Left ventricle myocardium inferior (tissue), 1 donor: Measurements from ENCODE around the gene EI24. TPM values are rescaled to one million over a fixed set of nuclear protein-coding genes. Genes with fewer than 3 reads are reported as not detected.

ENCODE experiments used
- DNase-seq: peaks from one replicate; pipeline ENCODE4 v3.0.0-alpha.2; 2020
- H3K27ac ChIP-seq: fragments of 200-600 bp; replicated peaks from 2 replicates; pipeline ENCODE4 v1.8.0; 2021
- H3K27me3 ChIP-seq: fragments of 200-600 bp; 2 replicates; pipeline ENCODE4 v1.8.0; 2021; ENCODE audit warnings: low read depth
- H3K36me3 ChIP-seq: fragments of 200-600 bp; 2 replicates; pipeline ENCODE4 v1.8.0; 2021
- H3K4me1 ChIP-seq: fragments of 200-600 bp; 2 replicates; pipeline ENCODE4 v1.8.0; 2021
- H3K4me3 ChIP-seq: fragments of 200-600 bp; 2 replicates; pipeline ENCODE4 v1.8.0; 2021; ENCODE audit warnings: mild to moderate bottlenecking, moderate library complexity
- H3K9me3 ChIP-seq: fragments of 200-600 bp; replicated peaks from 2 replicates; pipeline ENCODE4 v1.8.0; 2021
- intact Hi-C: fragments of 100-400 bp; cut with micrococcal nuclease; formaldehyde crosslinking; loops from one replicate; pipeline ENCODE4 v1.11.0; 2022
- total RNA-seq: library from RNA; stranded (reverse); fragmentation: NEBNext Ultra II Directional; extraction: Animal tissue kit (Norgen Biotek cat#: 25700); gene quantifications from one replicate; pipeline ENCODE4 v1.2.1, GENCODE V29; 2021
- TF ChIP-seq, protein P1 (sequence below): fragments of 200-600 bp; IDR thresholded peaks from 2 replicates; pipeline ENCODE4 v1.8.0; 2021; ENCODE audit warnings: antibody characterized with exemption, mild to moderate bottlenecking, borderline replicate concordance
- donor health status: DM: no; HTN: yes; CAD: no; lungs with severe emphysema.

Gene EI24
- total RNA-seq, 1 donor from 2014 or later = 55.8 TPM

DNA sequence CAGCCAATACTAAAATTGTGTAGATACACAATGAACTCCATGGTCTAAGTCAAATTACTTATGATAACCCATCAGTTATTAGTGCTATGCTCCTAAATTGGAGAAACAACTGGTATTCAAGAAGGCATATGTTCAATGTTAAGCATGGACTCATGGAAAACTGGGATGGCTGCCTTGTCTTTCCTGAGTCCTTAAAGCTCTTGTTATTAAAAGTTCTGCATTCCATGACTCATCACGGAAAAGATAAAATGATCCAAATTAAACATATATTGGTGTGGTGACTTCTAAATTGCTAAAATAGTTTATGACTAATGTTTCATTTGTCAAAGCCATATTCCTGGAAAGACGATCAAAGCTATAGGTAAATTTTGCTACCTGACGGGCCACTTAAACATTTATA, 9.4 kb upstream of the EI24 start:
- Histone ChIP-seq H3K27me3 (no peaks in the 10 kb centered on the region), H3K4me1 (no peaks in the 10 kb centered on the region), H3K36me3 (no peaks in the 10 kb centered on the region), H3K4me3 (no peak overlapping the region), H3K9me3 (peaks cover under 1% of the 10 kb centered on the region), H3K27ac (no peak overlapping the region)
- DNase-seq = no peak
- TF ChIP-seq, protein P1, sequence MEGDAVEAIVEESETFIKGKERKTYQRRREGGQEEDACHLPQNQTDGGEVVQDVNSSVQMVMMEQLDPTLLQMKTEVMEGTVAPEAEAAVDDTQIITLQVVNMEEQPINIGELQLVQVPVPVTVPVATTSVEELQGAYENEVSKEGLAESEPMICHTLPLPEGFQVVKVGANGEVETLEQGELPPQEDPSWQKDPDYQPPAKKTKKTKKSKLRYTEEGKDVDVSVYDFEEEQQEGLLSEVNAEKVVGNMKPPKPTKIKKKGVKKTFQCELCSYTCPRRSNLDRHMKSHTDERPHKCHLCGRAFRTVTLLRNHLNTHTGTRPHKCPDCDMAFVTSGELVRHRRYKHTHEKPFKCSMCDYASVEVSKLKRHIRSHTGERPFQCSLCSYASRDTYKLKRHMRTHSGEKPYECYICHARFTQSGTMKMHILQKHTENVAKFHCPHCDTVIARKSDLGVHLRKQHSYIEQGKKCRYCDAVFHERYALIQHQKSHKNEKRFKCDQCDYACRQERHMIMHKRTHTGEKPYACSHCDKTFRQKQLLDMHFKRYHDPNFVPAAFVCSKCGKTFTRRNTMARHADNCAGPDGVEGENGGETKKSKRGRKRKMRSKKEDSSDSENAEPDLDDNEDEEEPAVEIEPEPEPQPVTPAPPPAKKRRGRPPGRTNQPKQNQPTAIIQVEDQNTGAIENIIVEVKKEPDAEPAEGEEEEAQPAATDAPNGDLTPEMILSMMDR = no peak
- intact Hi-C loops = no loop called here

DNA sequence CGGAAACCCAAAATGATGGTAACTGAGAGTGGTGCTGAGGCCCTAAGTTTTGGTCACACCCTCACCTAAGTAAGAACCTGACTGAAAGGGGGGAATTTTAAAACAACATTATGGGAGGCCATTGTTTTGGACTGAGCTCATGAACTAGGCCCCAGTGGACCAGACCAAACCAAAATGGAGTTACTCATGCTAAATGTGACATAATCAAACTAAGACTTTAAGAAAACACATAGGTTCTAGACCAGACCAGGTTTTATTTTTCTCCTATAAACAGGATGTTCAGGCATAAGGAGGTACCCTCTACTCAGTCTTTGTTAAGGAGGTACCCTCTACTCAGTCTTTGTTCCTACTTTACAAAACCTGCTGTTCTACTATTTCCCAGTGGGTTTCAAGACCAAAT, 7.4 kb upstream of the EI24 start:
- no peak overlapping the region for H3K27ac ChIP-seq
- no peaks in the 10 kb centered on the region for H3K36me3 ChIP-seq
- H3K9me3 ChIP-seq = no peaks in the 10 kb centered on the region
- H3K4me3 ChIP-seq = no peak overlapping the region
- no peaks in the 10 kb centered on the region for H3K4me1 ChIP-seq
- DNase-seq = no peak
- intact Hi-C loops = no loop called here
- no peaks in the 10 kb centered on the region for H3K27me3 ChIP-seq
- TF ChIP-seq, protein P1 = no peak

DNA sequence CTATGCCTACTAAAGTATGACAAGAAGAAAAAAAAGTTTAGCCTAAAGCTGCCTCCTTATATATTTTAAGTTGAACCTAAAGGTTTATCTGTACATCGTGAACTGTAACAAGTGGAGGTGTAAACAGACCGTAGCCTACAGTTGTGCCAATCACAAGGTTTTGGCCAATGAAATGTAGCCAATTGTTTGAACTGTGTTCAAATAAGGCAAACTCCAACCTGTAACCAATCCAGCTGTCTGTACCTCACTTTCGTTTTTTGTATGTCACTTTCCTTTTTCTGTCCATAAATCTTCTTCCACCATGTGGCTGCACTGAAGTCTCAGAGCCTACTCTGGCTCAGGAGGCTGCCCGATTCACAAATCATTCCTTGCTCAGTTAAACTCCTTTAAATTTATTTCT, 6.8 kb upstream of the EI24 start:
- no peak overlapping the region for H3K27ac ChIP-seq
- no peaks in the 10 kb centered on the region for H3K36me3 ChIP-seq
- H3K4me1 ChIP-seq = no peaks in the 10 kb centered on the region
- H3K27me3 ChIP-seq = no peaks in the 10 kb centered on the region
- no peaks in the 10 kb centered on the region for H3K9me3 ChIP-seq
- DNase-seq = no peak
- TF ChIP-seq, protein P1 = no peak
- intact Hi-C loops = no loop called here
- H3K4me3 ChIP-seq = no peak overlapping the region

DNA sequence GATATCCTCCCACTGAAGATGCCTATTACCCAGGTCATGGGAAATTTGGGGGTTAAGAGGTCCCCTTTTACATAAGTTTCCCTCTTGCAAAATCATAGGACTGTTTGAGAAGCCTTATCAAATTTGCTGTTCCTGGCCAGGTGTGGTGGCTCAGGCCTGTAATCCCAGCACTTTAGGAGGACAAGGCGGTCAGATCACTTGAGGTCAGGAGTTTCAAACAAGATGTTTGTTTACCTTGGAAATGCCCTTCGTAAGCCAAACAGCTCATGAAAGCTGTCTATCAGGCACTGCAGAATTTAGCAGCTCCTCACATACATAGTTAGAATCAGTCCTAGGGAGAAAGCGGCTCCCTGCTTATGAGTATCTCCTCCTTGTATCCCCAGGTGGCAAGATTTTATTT, 4.9 kb upstream of the EI24 start:
- intact Hi-C loops = no loop called here
- H3K27ac ChIP-seq = no peak overlapping the region
- no peaks in the 10 kb centered on the region for H3K27me3 ChIP-seq
- H3K36me3 ChIP-seq = no peaks in the 10 kb centered on the region
- H3K9me3 ChIP-seq = no peaks in the 10 kb centered on the region
- no peak for DNase-seq
- no peak overlapping the region for H3K4me3 ChIP-seq
- TF ChIP-seq, protein P1 = no peak
- H3K4me1 ChIP-seq = peaks cover 5% of the 10 kb centered on the region

DNA sequence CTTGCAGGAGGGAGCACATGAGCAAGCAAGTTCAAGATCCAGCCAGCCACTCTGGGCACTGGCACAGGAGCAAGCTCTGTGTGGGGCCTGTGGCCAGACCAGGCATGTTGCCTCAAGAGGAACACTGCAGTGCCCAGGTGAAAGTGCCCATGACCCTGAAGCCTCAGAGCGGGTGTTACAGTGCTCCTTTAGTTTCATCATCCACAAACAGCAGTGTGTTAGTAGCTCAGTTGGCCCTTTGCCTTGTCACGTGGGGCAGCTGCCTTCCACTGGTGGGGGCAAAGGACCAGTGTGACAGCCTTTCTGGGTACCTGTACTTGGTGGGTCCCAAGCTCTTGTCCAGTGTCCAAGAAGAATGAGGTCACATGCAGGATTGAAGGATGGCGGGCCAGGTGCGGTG, 3.0 kb upstream of the EI24 start:
- Histone ChIP-seq H3K27me3 (no peaks in the 10 kb centered on the region), H3K4me1 (peaks cover 24% of the 10 kb centered on the region), H3K27ac (no peak overlapping the region), H3K9me3 (no peaks in the 10 kb centered on the region), H3K36me3 (no peaks in the 10 kb centered on the region), H3K4me3 (no peak overlapping the region)
- TF ChIP-seq, protein P1 = no peak
- no peak for DNase-seq
- intact Hi-C loops = no loop called here
